ENCODE measurements around the gene BABAM2. TPM values are rescaled to one million over a fixed set of nuclear protein-coding genes. Genes with fewer than 3 reads are reported as not detected.

Gene BABAM2
- total and polyA plus RNA-seq, 9 of the 15 experiments (the other 6 are each of a cell fraction or from before 2014, with no cell fraction given) = 10.9 to 37.4 (median 25.6) TPM

DNA sequence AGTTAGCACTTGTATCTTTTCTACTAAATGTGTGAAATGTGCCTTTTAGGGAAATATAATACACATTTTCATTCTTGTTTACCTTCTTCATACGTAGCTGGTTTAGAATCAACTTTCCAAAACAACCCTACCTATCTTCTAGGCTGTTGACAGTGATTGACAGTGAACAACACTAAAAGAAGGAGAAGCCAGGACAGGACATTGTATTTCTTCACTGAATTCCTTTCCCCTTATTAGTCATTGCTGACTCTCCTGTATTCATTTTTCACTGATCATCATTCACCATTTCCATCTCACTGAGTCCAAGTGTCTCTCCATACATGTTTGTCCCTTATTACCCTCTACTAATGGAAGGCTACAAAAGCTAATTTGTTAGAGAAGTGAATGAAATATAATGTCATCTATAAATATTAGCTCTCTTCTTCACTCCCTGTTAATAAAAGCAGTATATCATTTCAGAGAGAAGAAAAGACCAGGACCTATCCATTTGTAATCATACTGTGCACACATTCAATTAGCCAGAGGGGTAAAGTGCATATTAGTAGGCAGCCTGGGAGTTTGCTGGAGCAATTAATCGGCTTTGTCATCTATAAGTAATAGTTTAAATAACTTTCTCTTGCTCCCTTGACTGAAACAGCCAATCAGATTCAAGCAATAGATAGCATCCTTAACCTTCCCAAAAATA lies 309.6 kb downstream of the BABAM2 start (continued):
- TF ChIP-seq, protein P1, sequence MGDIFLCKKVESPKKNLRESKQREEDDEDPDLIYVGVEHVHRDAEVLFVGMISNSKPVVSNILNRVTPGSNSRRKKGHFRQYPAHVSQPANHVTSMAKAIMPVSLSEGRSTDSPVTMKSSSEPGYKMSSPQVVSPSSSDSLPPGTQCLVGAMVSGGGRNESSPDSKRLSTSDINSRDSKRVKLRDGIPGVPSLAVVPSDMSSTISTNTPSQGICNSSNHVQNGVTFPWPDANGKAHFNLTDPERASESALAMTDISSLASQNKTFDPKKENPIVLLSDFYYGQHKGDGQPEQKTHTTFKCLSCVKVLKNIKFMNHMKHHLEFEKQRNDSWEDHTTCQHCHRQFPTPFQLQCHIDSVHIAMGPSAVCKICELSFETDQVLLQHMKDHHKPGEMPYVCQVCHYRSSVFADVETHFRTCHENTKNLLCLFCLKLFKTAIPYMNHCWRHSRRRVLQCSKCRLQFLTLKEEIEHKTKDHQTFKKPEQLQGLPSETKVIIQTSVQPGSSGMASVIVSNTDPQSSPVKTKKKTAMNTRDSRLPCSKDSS (IDR thresholded peaks at IDR 0.05; ENCODE audit: low read depth, partially characterized antibody) = no peak

- WGBS (ENCODE audit: insufficient coverage, low coverage, missing lambda C conversion rate) = 37% methylated on average over 7 of the region's 7 CpGs
- BruUV-seq (replicated peaks) = no TSS peak
- no peak for ATAC-seq
Measured at GRCh38 chr2:28201671-28202180, 311.2 kb downstream of the BABAM2 start.

More at GRCh38 chr2:28201671-28202180, 311.2 kb downstream of the BABAM2 start:
- H3K4me1 ChIP-seq (replicated peaks in 1 of 2; ENCODE audit: control insufficient read depth in 2 of 2, insufficient read depth in 2 of 2, low read length in 2 of 2) = no peaks in the 10 kb centered on the region
- DNase-seq (ENCODE audit: extremely low read depth in 1 of 4, low spot score in 3 of 4) = no peak
- H3K36me3 ChIP-seq (ENCODE audit: control insufficient read depth, insufficient read depth, low read length) = no peaks in the 10 kb centered on the region
- no peak for TF ChIP-seq ZNF398 (CRISPR knock-in tag; IDR thresholded peaks at IDR 0.05)
- no peak for TF ChIP-seq ILK (tag; IDR thresholded peaks at IDR 0.05; ENCODE audit: borderline replicate concordance, low read depth)
- no peak for TF ChIP-seq POLR2B (IDR thresholded peaks at IDR 0.05; ENCODE audit: low read depth, partially characterized antibody)
- no peak for TF ChIP-seq DIDO1 (tag; IDR thresholded peaks at IDR 0.05; ENCODE audit: low read depth)
- TF ChIP-seq TGIF2 (CRISPR knock-in tag; IDR thresholded peaks at IDR 0.05) = no peak
- TF ChIP-seq YBX1 (IDR thresholded peaks at IDR 0.05) = no peak
- no peak for TF ChIP-seq SREBF2 (CRISPR knock-in tag; IDR thresholded peaks at IDR 0.05)
- intact Hi-C loops (cut with micrococcal nuclease) = no loop called here
- no peaks in the 10 kb centered on the region for H3K27me3 ChIP-seq (ENCODE audit: control insufficient read depth in 2 of 2, insufficient read depth in 2 of 2, low read length in 2 of 2)
- no peaks in the 10 kb centered on the region for H4K20me1 ChIP-seq (replicated peaks; ENCODE audit: control insufficient read depth, insufficient read depth, low read length)
- no peak for FAIRE-seq
- no peak overlapping the region for H3K4me2 ChIP-seq (ENCODE audit: insufficient read depth, low read length)
- H2AFZ ChIP-seq (ENCODE audit: low read depth, low read length) = no peak overlapping the region
- H3K9me3 ChIP-seq (replicated peaks; ENCODE audit: control insufficient read depth, insufficient read depth, low read depth, low read length) = no peaks in the 10 kb centered on the region
- ChIA-PET POLR2A (interaction anchor here (0.6 to 1.3 kb wide), 3 partner anchors 12 to 234 kb away, joined by 3 read pairs; no protein-coding TSS in a partner anchor), CTCF (ENCODE audit: low intra/inter-chr PET ratio) (no interaction called here)
- in situ Hi-C loops (cut with MboI) = no loop called here
- no peak overlapping the region for H3K9ac ChIP-seq (ENCODE audit: insufficient read depth in 1 of 2, low read depth in 2 of 2, low read length in 2 of 2)
- H3K9me1 ChIP-seq (ENCODE audit: control insufficient read depth, insufficient read depth, low read length) = no peaks in the 10 kb centered on the region
- H3K4me3 ChIP-seq = no peak overlapping the region
- no peak overlapping the region for H3K27ac ChIP-seq (ENCODE audit: extremely low read depth, low read depth, low read length)
- no peaks in the 10 kb centered on the region for H3K79me2 ChIP-seq (ENCODE audit: control insufficient read depth, insufficient read depth, low read length)
